IMR-90 (cell line): Measurements from ENCODE around the gene TRPM3. TPM values are rescaled to one million over a fixed set of nuclear protein-coding genes. Genes with fewer than 3 reads are reported as not detected.

ENCODE experiments used
- ATAC-seq: fragments of 200-7000 bp; cut with Tn5 transposase; 2 replicates; pipeline ENCODE4 v1.9.1; 2020; ENCODE audit warnings: low read depth, mild to moderate bottlenecking, moderate library complexity
- BruUV-seq: library from RNA; stranded (reverse); fragments of 400-500 nt; replicated peaks from 2 replicates; lab custom pipeline; 2021; lab: Mats Ljungman, UMichigan
- CTCF ChIA-PET: fragments of 300-600 bp; formaldehyde crosslinking; extraction: SDS; loops from one replicate; lab custom pipeline; 2021; ENCODE audit warnings: antibody characterized with exemption; lab: Yijun Ruan, JAX
- POLR2A ChIA-PET: fragments of 300-600 bp; sonication (Branson Sonifier 250); formaldehyde crosslinking; loops from one replicate; lab custom pipeline; 2022; ENCODE audit warnings: antibody characterized with exemption; ENCODE audit not compliant: unreplicated experiment; lab: Charles Lee
- DNase-seq: peaks from one replicate; pipeline ENCODE4 v3.0.0; 2013
- H2AFZ ChIP-seq: replicated peaks from 2 replicates; pipeline ENCODE3; 2013; ENCODE audit warnings: low read length, mild to moderate bottlenecking; ENCODE audit not compliant: poor library complexity
- H2AK5ac ChIP-seq: 2 replicates; pipeline ENCODE4 v1.6.1; 2013; ENCODE audit warnings: low read depth, low read length, inconsistent platforms
- H2AK9ac ChIP-seq: replicated peaks from 2 replicates; pipeline ENCODE3; 2013; ENCODE audit warnings: mild to moderate bottlenecking, low read depth, low read length, moderate library complexity; ENCODE audit not compliant: poor library complexity
- H2BK120ac ChIP-seq: 2 replicates; pipeline ENCODE4 v1.6.1; 2013; ENCODE audit warnings: low read depth, low read length, inconsistent platforms
- H2BK15ac ChIP-seq: 3 replicates; pipeline ENCODE4 v1.6.1; 2013; ENCODE audit warnings: low read depth, low read length, inconsistent platforms
- H2BK20ac ChIP-seq: 2 replicates; pipeline ENCODE4 v1.6.1; 2013; ENCODE audit warnings: low read depth, mild to moderate bottlenecking, inconsistent platforms, low read length, moderate library complexity
- H2BK5ac ChIP-seq: 2 replicates; pipeline ENCODE4 v1.6.1; 2013; ENCODE audit warnings: mild to moderate bottlenecking, low read depth, low read length, inconsistent platforms; ENCODE audit not compliant: poor library complexity, severe bottlenecking
- H3K14ac ChIP-seq: replicated peaks from 2 replicates; pipeline ENCODE4 v1.6.1; 2013; ENCODE audit warnings: low read depth, low read length, inconsistent platforms
- H3K18ac ChIP-seq: 2 replicates; pipeline ENCODE4 v1.6.1; 2013; ENCODE audit warnings: low read depth, low read length, control low read depth
- H3K23ac ChIP-seq: 2 replicates; pipeline ENCODE4 v1.6.1; 2013; ENCODE audit warnings: low read depth, low read length, inconsistent platforms
- H3K27ac ChIP-seq: 2 replicates; pipeline ENCODE4 v1.5.1; 2013; ENCODE audit warnings: mild to moderate bottlenecking, control low read depth, low read length; ENCODE audit not compliant: insufficient read depth
- H3K27me3 ChIP-seq: 2 replicates; pipeline ENCODE4 v1.6.1; 2013; ENCODE audit warnings: low read length; ENCODE audit not compliant: control insufficient read depth, insufficient read depth
- H3K36me3 ChIP-seq: 2 replicates; pipeline ENCODE4 v1.6.1; 2013; ENCODE audit warnings: low read length, mixed read lengths; ENCODE audit not compliant: control insufficient read depth, insufficient read depth
- H3K4ac ChIP-seq: 2 replicates; pipeline ENCODE4 v1.6.1; 2013; ENCODE audit warnings: low read depth, low read length, inconsistent platforms
- H3K4me1 ChIP-seq: 2 replicates; pipeline ENCODE4 v1.6.1; 2013; ENCODE audit warnings: low read length, mixed read lengths; ENCODE audit not compliant: control insufficient read depth, insufficient read depth
- H3K4me2 ChIP-seq: 2 replicates; pipeline ENCODE4 v1.6.1; 2013; ENCODE audit warnings: low read depth, mild to moderate bottlenecking, control low read depth, low read length, moderate library complexity
- H3K4me3 ChIP-seq: 2 replicates; pipeline ENCODE4 v1.5.1; 2013; ENCODE audit warnings: low read depth, mild to moderate bottlenecking, control low read depth, low read length, moderate library complexity; ENCODE audit not compliant: insufficient read depth
- H3K56ac ChIP-seq: 2 replicates; pipeline ENCODE4 v1.6.1; 2013; ENCODE audit warnings: low read length, inconsistent platforms; ENCODE audit not compliant: insufficient read depth; ENCODE audit errors: extremely low read depth
- H3K79me1 ChIP-seq, 2 experiments: 2 replicates each; pipeline ENCODE4 v1.6.1; 2013; ENCODE audit warnings: low read length in 2 of 2, inconsistent platforms in 1 of 2, low read depth in 1 of 2
- H3K9ac ChIP-seq: 2 replicates; pipeline ENCODE4 v1.6.1; 2013; ENCODE audit warnings: low read depth, low read length, control low read depth
- H3K9me1 ChIP-seq: 2 replicates; pipeline ENCODE4 v1.6.1; 2013; ENCODE audit warnings: low read length, inconsistent platforms; ENCODE audit not compliant: insufficient read depth
- H3K9me3 ChIP-seq: 2 replicates; pipeline ENCODE4 v1.6.1; 2013; ENCODE audit warnings: low read length; ENCODE audit not compliant: control insufficient read depth, insufficient read depth
- H4K20me1 ChIP-seq: 2 replicates; pipeline ENCODE4 v1.6.1; 2013; ENCODE audit warnings: low read length, inconsistent platforms; ENCODE audit not compliant: insufficient read depth
- H4K5ac ChIP-seq: 2 replicates; pipeline ENCODE4 v1.6.1; 2013; ENCODE audit warnings: mild to moderate bottlenecking, low read depth, low read length, control low read depth
- H4K8ac ChIP-seq, 2 experiments: 2 replicates each; pipeline ENCODE4 v1.6.1; 2013; ENCODE audit warnings: low read depth in 2 of 2, low read length in 2 of 2, control low read depth in 1 of 2, inconsistent platforms in 1 of 2
- H4K91ac ChIP-seq: 2 replicates; pipeline ENCODE4 v1.6.1; 2013; ENCODE audit warnings: low read depth, low read length, inconsistent platforms; ENCODE audit not compliant: insufficient read depth
- BHLHE40 ChIP-seq: fragments of 150-350 bp; IDR thresholded peaks from 2 replicates; pipeline ENCODE4 v1.6.1; 2016; ENCODE audit warnings: mild to moderate bottlenecking, low read depth, low read length
- CEBPB ChIP-seq: IDR thresholded peaks from 2 replicates; pipeline ENCODE4 v1.6.1; 2012; ENCODE audit warnings: low read depth, low read length, improper control_type of control experiment
- CHD1 ChIP-seq: IDR thresholded peaks from 2 replicates; pipeline ENCODE4 v1.6.1; 2012; ENCODE audit warnings: low read depth, low read length, improper control_type of control experiment
- CTCF ChIP-seq: conservative IDR thresholded peaks from 2 replicates; pipeline ENCODE4 v1.5.1; 2012; ENCODE audit warnings: mild to moderate bottlenecking, low read depth, low read length, improper control_type of control experiment
- ELK1 ChIP-seq: fragments of 150-350 bp; IDR thresholded peaks from 2 replicates; pipeline ENCODE4 v1.6.1; 2016; ENCODE audit warnings: low read depth, mild to moderate bottlenecking, low read length, moderate library complexity, borderline replicate concordance
- FOS ChIP-seq: fragments of 150-350 bp; IDR thresholded peaks from 2 replicates; pipeline ENCODE4 v1.6.1; 2016; ENCODE audit warnings: low read depth, low read length
- MAFK ChIP-seq: IDR thresholded peaks from 2 replicates; pipeline ENCODE4 v1.6.1; 2012; ENCODE audit warnings: low read depth, low read length, improper control_type of control experiment
- MAZ ChIP-seq: IDR thresholded peaks from 2 replicates; pipeline ENCODE4 v1.6.1; 2012; ENCODE audit warnings: low read depth, mild to moderate bottlenecking, low read length, improper control_type of control experiment, moderate library complexity, borderline replicate concordance
- MXI1 ChIP-seq: IDR thresholded peaks from 2 replicates; pipeline ENCODE4 v1.6.1; 2012; ENCODE audit warnings: low read depth, mild to moderate bottlenecking, low read length, moderate library complexity, borderline replicate concordance
- NFE2L2 ChIP-seq: fragments of 150-350 bp; IDR thresholded peaks from 2 replicates; pipeline ENCODE4 v1.6.1; 2016; ENCODE audit warnings: low read depth, mild to moderate bottlenecking, low read length
- POLR2A ChIP-seq: IDR thresholded peaks from 2 replicates; pipeline ENCODE4 v1.6.1; 2012; ENCODE audit warnings: mild to moderate bottlenecking, low read depth, low read length
- RAD21 ChIP-seq: IDR thresholded peaks from 2 replicates; pipeline ENCODE4 v1.6.1; 2012; ENCODE audit warnings: low read length, improper control_type of control experiment
- RCOR1 ChIP-seq: IDR thresholded peaks from 2 replicates; pipeline ENCODE4 v1.6.1; 2012; ENCODE audit warnings: mild to moderate bottlenecking, low read length, improper control_type of control experiment; ENCODE audit not compliant: insufficient replicate concordance
- RFX5 ChIP-seq: IDR thresholded peaks from 2 replicates; pipeline ENCODE4 v1.8.0; 2012; ENCODE audit warnings: low read depth, mild to moderate bottlenecking, low read length, moderate library complexity
- SMC3 ChIP-seq: fragments of 150-350 bp; IDR thresholded peaks from 2 replicates; pipeline ENCODE4 v1.6.1; 2016; ENCODE audit warnings: low read depth, mild to moderate bottlenecking, antibody characterized with exemption, low read length, moderate library complexity
- USF2 ChIP-seq: fragments of 150-350 bp; IDR thresholded peaks from 2 replicates; pipeline ENCODE4 v1.6.1; 2017; ENCODE audit warnings: mild to moderate bottlenecking, antibody characterized with exemption, low read length, low read depth
- WGBS, 2 experiments: methylation state at CpG; one replicate each; pipeline versions ENCODE4 v1.1.5 to v1.1.7; 2013; ENCODE audit warnings: missing lambda C conversion rate in 2 of 2; ENCODE audit not compliant: insufficient read length in 1 of 2; ENCODE audit errors: extremely low coverage in 2 of 2; 5-methylcytosine and 5-hydroxymethylcytosine counted together
- dilution Hi-C: fragments of 300-500 bp; cut with HindIII; formaldehyde crosslinking; loops from one replicate; pipeline ENCODE4 v1.14.3; 2018; ENCODE audit warnings: low sequenced_read_pairs; ENCODE audit not compliant: unreplicated experiment
- in situ Hi-C: fragments of 300-500 bp; cut with MboI; formaldehyde crosslinking; loops from 3 replicates; pipeline ENCODE4 v1.14.3; 2019; ENCODE audit warnings: low sequenced_read_pairs, inconsistent platforms, mixed read lengths
- intact Hi-C: fragments of 100-400 bp; cut with micrococcal nuclease; formaldehyde crosslinking; loops from 2 replicates; pipeline ENCODE4 v1.10.0; 2022
- polyA plus RNA-seq, 3 experiments: library from polyadenylated mRNA; depleted of rRNA; stranded (reverse); fragments of >200 nt; gene quantifications; 2 replicates each; pipeline ENCODE4 v1.2.3, GENCODE V29; 2012; ENCODE audit warnings: low replicate concordance in 1 of 3
- total RNA-seq: library from RNA; depleted of rRNA; stranded (reverse); fragments of >200 nt; gene quantifications from 2 replicates; pipeline ENCODE4 v1.2.3, GENCODE V29; 2012

TRPM3 gene
- total and polyA plus RNA-seq, 2 of the 4 experiments (the other 2 are of a cell fraction) = not detected

- intact Hi-C loops = no loop called here
These were observed 506.5 kb downstream of the TRPM3 start for GRCh38 chr9:70614786-70615463.

More at GRCh38 chr9:70614786-70615463, 506.5 kb downstream of the TRPM3 start:
- Histone ChIP-seq H2AFZ (no peak overlapping the region), H4K8ac (no peak overlapping the region), H3K4me1 (peaks cover 9% of the 10 kb centered on the region), H4K20me1 (no peaks in the 10 kb centered on the region), H2AK9ac (no peak overlapping the region), H3K4me2 (no peak overlapping the region), H3K23ac (no peak overlapping the region), H3K27me3 (peaks cover 2% of the 10 kb centered on the region; the same call in 1 of the 2 replicates), H4K91ac (no peak overlapping the region), H3K18ac (no peak overlapping the region), H2BK20ac (no peak overlapping the region), H4K5ac (no peak overlapping the region), H3K4ac (no peak overlapping the region), H3K79me1 (no peaks in the 10 kb centered on the region), H3K56ac (no peak overlapping the region), H2AK5ac (no peak overlapping the region), H3K9me3 (no peaks in the 10 kb centered on the region), H2BK5ac (no peak overlapping the region), H3K27ac (no peak overlapping the region), H3K36me3 (no peaks in the 10 kb centered on the region), H2BK120ac (no peak overlapping the region), H2BK15ac (no peak overlapping the region), H3K9ac (no peak overlapping the region), H3K14ac (no peak overlapping the region), H3K9me1 (peaks cover 5% of the 10 kb centered on the region), H3K4me3 (no peak overlapping the region)
- no peak for DNase-seq
- no TSS peak for BruUV-seq
- TF ChIP-seq MXI1 (no peak), USF2 (no peak), RCOR1 (no peak), BHLHE40 (no peak), RAD21 (no peak), FOS (no peak), POLR2A (no peak), NFE2L2 (no peak), RFX5 (no peak), ELK1 (no peak), SMC3 (no peak), MAFK (no peak), MAZ (no peak), CHD1 (no peak), CEBPB (no peak), CTCF (no peak)
- in situ Hi-C loops (loop anchor here (25.0 kb wide), 1 partner anchor 653 kb away; no protein-coding TSS in a partner anchor), dilution Hi-C loops (no loop called here)
- CTCF ChIA-PET = no interaction called here
- POLR2A ChIA-PET = no interaction called here
- ATAC-seq = no peak
- no CpG with 5 or more reads among the region's 4 CpGs for WGBS, 2 experiments
